ENCODE measurements around the gene DYRK3. TPM values are rescaled to one million over a fixed set of nuclear protein-coding genes. Genes with fewer than 3 reads are reported as not detected.

Gene DYRK3
- total and polyA plus RNA-seq, 9 of the 15 experiments (the other 6 are each of a cell fraction or from before 2014, with no cell fraction given): 4.5 to 33.7 (median 25.7) TPM

- TF ChIP-seq ZNF407 (IDR thresholded peaks at IDR 0.05; ENCODE audit: low read depth) (0 out of 2 replicates have a peak, but pooled peaks have one; percentile 50), NR2C1 (IDR thresholded peaks at IDR 0.05) (peak; percentile 63), NR2C1 (tag; IDR thresholded peaks at IDR 0.05) (0 out of 2 replicates have a peak, but pooled peaks have one; percentile 45), FOXA3 (CRISPR knock-in tag; conservative IDR thresholded peaks at IDR 0.05 in 1 of 2, IDR thresholded peaks at IDR 0.05 in 1 of 2) (peak in 1 of 2 experiments; percentile 4; a peak in 1 of 4 replicates), MXD1 (CRISPR knock-in tag; IDR thresholded peaks at IDR 0.05; ENCODE audit: borderline replicate concordance, poor library complexity, severe bottlenecking) (no peak), HDAC1 (IDR thresholded peaks at IDR 0.05) (peak in 1 of 2 experiments; percentile 6; a peak in 1 of 4 replicates), SIX5 (IDR thresholded peaks at IDR 0.05; ENCODE audit: borderline replicate concordance in 1 of 2, insufficient read depth in 1 of 2, low read depth in 1 of 2, low read length in 2 of 2) (peak in 1 of 2 experiments; percentile 8; a peak in 1 of 4 replicates), MLX (CRISPR knock-in tag; conservative IDR thresholded peaks at IDR 0.05) (no peak), ATF1 (CRISPR knock-in tag; IDR thresholded peaks at IDR 0.05) (no peak), ATF1 (tag; IDR thresholded peaks at IDR 0.05) (0 out of 2 replicates have a peak, but pooled peaks have one; percentile 1), YY1 (IDR thresholded peaks at IDR 0.05; ENCODE audit: borderline replicate concordance in 1 of 3, control insufficient read depth in 1 of 3, extremely low read depth in 1 of 3, insufficient read depth in 3 of 3, insufficient read length in 1 of 3, insufficient replicate concordance in 2 of 3, low read depth in 1 of 3, low read length in 2 of 3) (peak in 1 of 3 experiments; percentile 17), ZNF639 (CRISPR knock-in tag; conservative IDR thresholded peaks at IDR 0.05 in 1 of 2, IDR thresholded peaks at IDR 0.05 in 1 of 2) (0 out of 4 replicates have a peak, but pooled peaks of 1 of the 2 experiments have one; percentile 50)
These were observed 51.3 kb downstream of the DYRK3 start (continued) for GRCh38 chr1:206686478-206687249.
